Panc1 (cell line): ENCODE measurements around the gene CAMKMT.

ENCODE experiments used
- CTCF ChIP-seq: fragments of 450-650 bp; IDR thresholded peaks from 2 replicates; pipeline ENCODE4 v1.5.1; 2017; ENCODE audit warnings: mild to moderate bottlenecking
- POLR2AphosphoS5 ChIP-seq: IDR thresholded peaks from 2 replicates; pipeline ENCODE4 v1.6.1; 2012; ENCODE audit warnings: mild to moderate bottlenecking, low read depth, low read length, moderate library complexity
- REST ChIP-seq, 2 experiments: IDR thresholded peaks; 2 replicates each; pipeline ENCODE4 v1.6.1; 2011 to 2012; ENCODE audit warnings: low read depth in 2 of 2, control low read depth in 1 of 2, low read length in 1 of 2, mild to moderate bottlenecking in 1 of 2, moderate library complexity in 1 of 2; ENCODE audit not compliant: insufficient read depth in 1 of 2
- SIN3A ChIP-seq: IDR thresholded peaks from 2 replicates; pipeline ENCODE4 v1.6.1; 2012; ENCODE audit warnings: low read depth, mild to moderate bottlenecking, low read length, moderate library complexity, borderline replicate concordance; ENCODE audit not compliant: insufficient read depth
- TCF7L2 ChIP-seq: IDR thresholded peaks from 2 replicates; pipeline ENCODE4 v1.6.1; 2011; ENCODE audit warnings: mild to moderate bottlenecking, low read depth, low read length, inconsistent platforms

GRCh38 chr2:44487052-44487451 lies 125.3 kb downstream of the CAMKMT start:
- TF ChIP-seq REST (IDR thresholded peaks at IDR 0.05; ENCODE audit: insufficient read depth in 1 of 2, low read depth in 2 of 2, low read length in 1 of 2) = no peak
- no peak for TF ChIP-seq SIN3A
- TF ChIP-seq TCF7L2 = no peak
- no peak for TF ChIP-seq CTCF
- TF ChIP-seq POLR2AphosphoS5 = no peak
